HG02678 (cell line): ENCODE data around the gene PKD1L1.
"Not testable (repeated sequence)": the region's sequence is repeated elsewhere in the genome, so short reads cannot be mapped to it uniquely, and the experiment has no call there.

Experiments
- ATAC-seq: cut with Tn5 transposase; IDR thresholded peaks from one replicate; pipeline ENCODE4 v1.9.1; 2021; ENCODE audit warnings: mild to moderate bottlenecking, moderate library complexity; ENCODE audit not compliant: unreplicated experiment

The PKD1L1 gene

DNA sequence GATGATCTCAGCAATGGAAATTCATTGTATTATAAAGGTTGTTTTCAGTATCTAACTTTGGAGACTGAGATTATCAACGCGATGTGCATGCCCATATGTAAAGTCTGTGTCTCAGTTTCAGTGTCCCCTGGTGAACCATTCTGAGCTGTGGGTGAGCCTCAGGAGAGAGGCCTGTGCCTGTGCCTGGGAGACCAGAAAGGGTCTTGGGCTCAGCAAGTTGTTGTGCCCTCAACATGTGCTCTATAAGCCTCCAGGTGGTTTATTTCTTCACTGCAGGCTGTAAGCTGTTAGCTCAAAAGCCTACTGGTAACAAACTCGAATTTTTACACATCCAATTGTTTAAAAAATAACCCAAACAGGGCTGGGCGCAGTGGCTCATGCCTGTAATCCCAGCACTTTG lies 151.9 kb downstream of the PKD1L1 start:
- no peak for ATAC-seq

DNA sequence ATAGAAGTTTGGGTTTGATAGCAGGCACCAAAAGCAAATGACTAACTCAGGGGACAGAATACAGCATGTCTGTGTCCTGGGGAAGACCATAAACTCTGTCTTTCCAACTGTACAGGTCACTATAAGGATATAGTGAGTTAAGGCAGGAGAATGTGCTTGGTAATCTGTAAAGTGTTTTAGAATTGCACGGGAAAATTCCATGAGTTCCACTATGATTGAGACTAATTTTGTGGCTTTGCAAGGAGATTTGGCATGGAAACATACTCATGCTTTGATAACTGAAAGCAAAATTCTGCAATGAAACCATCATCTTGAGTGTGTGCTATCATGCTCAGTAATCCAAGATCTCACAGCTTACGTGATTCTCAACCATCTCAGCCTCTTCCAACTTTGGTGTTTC lies 152.6 kb downstream of the PKD1L1 start:
- ATAC-seq: no peak

DNA sequence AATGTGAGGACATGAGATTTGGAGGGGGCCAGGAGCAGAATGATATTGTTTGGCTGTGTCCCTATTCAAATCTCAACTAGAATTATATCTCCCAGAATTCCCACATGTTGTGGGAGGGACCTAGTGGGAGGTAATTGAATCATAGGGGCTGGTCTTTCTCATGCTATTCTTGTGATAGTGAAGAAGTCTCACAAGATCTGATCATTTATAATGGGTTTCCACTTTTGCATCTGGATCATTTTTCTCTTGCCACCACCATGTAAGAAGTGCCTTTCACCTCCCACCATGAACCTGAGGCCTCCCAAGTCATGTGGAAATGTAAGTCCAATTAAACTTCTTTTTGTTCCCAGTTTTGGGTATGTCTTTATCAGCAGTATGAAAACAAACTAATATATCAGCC lies 153.1 kb downstream of the PKD1L1 start:
- ATAC-seq: not testable (repeated sequence)

DNA sequence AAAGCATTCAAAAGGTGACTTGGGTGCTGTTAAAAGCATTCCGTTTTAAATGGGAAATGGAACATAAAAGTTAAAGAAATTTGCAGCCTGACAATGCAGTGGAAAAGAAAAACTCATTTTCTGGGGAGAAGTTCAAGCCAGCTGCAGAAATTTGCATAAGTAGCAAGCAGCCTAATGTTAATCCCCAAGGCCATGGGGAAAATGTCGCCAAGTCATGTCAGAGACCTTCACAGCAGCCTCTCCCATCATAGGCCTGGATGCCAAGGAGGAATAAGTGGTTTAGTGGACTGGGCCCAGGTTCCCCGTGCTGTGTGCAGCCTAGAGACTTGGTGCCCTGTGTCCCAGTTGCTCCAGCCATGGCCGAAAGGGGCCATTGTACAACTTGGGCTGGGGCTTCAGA lies 154.2 kb downstream of the PKD1L1 start:
- no peak for ATAC-seq

DNA sequence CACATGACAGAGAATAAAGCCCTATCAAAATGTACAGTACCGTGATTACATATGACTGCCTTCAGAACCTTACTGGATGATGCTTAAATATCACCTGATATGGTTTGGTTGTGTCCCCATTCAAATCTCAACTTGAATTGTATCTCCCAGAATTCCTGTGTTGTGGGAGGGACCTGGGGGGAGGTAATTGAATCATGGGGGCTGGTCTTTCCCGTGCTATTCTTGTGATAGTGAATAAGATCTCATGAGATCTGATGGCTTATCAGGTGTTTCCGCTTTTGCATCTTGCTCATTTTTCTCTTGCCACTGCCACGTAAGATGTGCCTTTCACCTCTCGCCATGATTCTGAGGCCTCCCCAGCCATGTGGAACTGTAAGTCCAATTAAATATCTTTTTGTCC lies 155.1 kb downstream of the PKD1L1 start:
- not testable (repeated sequence) for ATAC-seq

DNA sequence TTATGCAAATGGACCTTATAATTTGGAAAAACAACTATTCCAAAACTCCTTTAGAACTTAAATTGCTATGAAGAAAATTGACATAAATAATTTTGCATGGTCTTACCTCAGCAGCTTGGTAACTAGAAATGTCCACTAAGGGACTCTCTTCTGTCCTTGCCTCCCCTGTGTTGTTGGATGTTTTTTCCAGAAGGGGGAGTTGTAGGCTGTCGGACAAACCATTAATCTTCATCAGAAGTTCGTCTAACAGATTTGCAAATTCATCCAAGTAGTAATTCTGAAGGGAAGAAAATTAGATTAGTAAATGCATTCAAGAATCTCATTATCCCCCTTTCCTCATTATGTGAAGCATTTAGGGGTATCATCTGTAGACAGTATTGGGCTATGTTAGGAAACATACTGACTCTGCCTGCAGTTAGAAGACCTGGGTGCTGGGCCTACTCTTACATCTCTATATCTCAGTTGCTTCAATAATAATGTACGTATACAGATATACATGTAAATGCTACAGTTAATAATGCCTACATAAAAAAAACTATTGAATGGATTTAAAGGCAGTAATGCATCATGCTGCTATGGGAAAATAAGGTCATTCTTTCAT lies 155.6 kb downstream of the PKD1L1 start:
- no peak for ATAC-seq

DNA sequence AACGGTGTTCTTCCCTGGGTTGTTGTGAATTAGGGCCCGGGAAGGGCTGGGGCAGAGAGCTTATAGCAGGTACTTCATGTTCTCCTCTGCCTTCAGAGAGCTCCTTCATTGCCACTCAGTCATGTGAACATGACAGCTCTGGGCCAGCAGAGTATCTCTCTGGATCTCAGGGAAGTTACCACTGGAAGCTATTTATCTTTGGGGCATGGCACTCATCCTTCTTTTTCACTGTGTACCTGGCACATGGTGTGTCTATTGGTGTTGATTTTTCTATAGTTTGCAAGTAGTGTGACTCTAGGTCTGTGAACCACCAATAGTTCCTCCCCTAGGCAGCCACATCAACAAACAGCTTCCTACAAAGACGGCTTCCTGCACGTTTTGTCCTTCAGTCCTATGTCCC lies 156.6 kb downstream of the PKD1L1 start:
- ATAC-seq: no peak

DNA sequence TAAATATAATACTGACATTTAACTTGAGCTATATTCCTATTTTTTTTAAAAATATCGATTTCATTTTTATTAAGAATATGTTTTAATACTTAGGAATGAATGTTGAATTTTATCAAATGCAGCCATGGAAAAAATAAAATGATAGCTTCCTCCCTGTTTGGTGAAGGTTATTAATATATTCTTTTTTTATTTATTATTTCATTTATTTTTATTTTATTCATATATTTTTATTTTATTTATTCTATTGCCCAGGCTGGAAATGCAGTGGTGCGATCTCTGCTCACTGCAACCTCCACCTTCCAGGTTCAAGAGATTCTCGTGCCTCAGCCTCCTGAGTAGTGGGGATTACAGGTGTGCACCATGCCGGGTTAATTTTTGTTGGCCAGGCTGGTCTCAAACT lies 160.2 kb downstream of the PKD1L1 start:
- ATAC-seq: no peak

DNA sequence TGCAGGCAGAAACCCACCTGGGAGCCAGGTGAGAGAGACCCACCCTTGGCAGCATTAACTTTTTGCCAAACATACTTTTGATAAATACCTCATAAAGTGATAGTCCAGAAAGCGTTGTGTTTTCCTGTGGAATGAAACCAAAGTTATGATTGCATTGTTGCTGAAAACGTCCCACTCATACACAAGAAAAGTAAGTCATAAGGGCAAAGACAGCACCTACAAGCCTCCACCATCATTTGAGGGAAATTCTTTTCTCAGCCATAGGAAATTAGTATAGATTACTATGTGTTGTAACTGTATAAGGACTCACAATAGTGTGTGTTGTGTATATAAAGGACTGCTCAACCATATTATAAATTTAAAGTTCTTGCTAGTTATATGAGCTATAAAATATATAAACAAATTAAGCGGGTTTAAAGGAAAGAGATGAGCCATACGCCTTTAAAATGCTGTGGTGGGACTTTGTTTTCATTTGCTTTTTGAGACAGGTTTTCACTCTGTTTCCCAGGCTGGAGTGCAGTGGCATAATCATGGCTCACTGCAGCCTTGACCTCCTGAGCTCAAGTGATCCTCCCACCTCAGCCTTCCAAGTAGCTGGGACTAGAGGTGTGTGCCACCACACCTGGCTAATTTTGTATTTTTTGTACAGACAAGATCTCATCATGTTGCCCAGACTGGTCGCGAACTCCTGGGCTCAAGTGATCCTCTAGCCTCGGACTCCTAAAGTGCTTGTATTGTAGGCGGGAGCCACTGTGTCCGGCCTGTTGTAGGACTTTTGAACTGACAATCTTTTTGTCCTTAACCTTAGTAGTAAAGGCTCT lies 160.8 kb downstream of the PKD1L1 start:
- no peak for ATAC-seq

DNA sequence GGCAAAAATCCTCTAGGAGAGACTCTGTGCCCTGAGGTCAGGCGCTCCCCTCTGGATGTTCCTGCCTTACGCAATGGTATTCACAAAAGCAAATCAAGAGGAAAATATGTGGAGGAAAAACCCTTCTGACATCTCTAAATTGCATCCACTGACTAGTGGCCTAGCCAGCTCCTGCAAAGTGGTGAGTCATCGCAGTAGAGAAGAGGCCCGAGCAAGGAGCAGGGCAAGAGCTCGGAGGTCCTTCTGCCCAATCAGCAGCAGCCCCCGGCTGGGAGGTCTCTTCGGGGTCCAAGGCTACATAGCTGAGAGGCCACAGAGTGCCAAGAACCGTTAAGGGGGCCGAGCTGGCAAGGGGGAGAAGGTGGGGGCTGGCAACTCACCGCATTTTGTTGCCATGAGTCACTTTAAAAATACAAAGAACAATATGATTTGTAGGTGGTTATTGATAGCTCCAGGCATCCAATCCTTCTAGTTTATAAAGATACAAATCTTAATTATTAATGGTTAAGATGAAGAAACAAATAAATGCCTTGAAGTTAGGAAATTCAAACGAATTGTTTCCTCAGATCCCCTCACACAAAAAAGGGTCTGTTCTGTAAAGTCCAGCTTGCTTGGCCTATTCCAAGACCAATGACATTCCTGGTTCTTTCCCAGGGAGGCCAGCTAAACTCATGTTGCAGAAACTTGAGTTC lies 161.6 kb downstream of the PKD1L1 start:
- ATAC-seq: no peak

DNA sequence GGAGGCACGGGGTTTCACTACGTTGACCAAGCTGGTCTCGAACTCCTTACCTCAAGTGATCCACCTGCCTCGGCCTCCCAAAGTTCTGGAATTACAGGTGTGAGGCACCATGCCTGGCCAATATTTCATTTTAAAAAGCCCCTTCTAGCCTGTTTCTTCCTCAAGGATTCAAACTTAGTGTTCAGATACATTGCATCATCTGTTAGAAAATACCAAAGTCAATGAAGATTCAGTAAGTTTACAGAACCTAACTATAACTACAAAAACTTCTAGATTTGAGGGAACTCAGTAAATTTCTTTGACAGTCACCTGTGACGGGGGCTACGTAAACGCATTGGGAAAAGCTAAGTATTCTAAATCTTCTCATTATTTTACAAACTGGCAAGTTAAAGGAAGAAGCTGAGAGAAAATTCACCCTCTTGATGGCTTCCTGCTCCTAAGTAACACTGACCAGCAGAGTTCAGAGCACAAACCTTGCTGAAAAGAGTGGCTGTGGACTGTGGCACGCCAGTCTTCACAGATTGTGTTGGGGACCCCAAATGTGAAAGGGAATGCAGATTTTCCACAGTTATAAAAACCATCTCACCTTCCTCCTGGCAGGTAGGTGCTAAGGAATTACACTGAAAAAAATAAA lies 162.2 kb downstream of the PKD1L1 start:
- ATAC-seq: no peak

DNA sequence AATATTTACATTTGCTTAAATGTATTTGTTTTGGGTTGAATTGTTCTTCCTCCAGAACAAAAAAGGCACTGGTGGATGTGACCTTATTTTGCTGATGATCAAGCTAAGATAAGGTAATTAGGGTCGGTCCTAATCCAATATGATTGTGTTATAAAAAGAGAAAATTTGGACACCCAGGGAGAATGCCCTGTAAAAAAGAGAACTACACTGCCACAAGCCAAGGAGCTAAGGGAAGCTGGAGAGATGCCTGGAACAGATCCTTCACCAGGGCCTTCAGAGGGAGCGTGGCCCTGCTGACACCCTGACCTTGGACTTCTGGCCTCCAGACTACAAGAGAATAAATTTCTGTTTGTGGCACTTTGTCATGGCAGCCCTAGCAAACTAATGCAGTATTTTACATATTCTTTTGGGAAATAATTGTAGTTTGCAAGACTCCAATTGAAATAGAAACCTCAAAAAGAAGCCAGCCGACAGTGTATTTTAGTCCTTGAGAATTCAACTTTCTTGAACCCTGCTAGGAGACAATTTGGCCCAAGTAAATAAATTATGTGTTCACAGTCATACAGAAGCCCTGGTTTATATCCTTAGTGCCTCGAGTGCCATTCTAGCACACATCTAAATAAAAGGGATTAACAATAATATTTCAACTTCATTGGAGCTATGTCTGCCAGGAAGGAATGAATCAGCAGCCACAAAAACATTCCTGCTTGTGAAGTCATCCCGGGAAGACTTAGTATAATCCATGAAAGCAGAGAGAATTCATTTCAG lies 164.6 kb downstream of the PKD1L1 start:
- ATAC-seq: no peak

DNA sequence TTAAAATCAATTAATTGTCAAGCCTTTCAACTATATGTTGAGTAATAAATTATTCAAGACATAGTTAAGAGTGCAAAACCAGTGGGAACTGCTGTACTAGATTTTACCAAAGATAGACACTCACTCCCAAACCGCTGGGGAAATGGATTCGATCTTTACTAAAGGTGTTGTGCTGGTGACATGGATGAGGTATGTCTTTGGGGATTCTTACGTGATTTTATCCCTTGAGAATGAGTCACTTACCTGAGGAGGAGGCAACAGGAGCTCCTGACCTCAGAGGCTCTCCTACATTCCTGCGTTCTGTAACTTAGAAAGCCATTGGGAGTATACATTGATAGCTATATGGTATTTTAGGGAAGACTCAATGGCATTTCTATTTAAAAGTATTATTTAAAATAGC lies 165.5 kb downstream of the PKD1L1 start:
- no peak for ATAC-seq

DNA sequence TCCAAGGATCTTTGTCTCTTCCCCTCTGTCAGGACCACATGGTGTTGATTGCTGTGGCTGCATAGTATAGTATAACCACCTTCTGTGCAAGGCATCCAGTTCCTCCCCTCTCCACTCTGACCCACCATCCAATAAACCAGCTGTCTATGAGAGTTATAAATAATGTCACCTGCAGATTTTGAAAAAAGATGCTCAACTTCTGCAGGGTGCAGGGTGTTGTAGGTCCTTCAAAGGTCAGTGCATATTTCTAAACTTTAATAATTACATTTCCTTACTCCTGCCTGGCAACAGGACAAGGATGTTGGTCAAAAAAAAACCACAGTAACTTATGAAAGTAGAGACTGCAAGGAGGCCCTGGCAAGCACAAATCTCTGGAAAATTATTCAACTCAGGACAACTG lies 166.2 kb downstream of the PKD1L1 start:
- ATAC-seq: no peak

DNA sequence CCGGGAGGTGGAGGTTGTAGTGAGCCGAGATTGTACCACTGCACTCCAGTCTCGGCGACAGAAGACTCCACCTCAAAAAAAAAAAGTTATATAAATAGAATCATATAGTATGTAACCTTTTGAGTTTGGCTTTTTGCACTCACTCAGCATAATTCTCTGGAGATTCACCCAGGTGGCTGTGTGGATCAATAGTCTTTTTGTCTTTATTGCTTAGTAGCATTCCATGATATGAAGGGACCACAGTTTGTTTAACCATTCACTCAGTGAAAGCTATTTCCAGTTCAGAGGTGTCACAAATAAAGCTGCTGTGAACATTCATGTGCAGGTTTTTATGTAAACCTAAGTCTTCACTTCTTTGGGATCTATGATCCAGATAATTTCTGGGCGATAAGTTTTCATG lies 167.7 kb downstream of the PKD1L1 start:
- no peak for ATAC-seq

DNA sequence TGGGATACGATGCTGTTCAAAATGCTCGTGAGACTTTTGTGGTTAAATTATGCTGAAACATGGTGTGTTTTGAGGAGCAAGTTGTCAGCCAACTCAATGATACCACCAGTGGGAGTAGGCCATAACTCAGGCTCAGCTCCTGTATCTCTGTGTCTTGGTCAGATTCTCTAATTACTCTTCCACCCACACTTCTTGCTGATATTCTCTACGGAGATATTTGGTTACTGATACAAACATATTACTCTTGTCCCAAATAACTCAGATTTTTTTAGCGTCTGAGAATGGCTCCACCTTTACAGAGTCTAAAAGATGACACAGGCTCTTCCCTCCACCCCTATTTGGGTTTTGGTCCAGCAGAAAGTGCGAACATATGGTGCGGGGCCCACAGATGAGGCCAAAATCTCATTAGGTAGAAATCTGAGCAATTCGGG lies 168.9 kb downstream of the PKD1L1 start:
- ATAC-seq: no peak

DNA sequence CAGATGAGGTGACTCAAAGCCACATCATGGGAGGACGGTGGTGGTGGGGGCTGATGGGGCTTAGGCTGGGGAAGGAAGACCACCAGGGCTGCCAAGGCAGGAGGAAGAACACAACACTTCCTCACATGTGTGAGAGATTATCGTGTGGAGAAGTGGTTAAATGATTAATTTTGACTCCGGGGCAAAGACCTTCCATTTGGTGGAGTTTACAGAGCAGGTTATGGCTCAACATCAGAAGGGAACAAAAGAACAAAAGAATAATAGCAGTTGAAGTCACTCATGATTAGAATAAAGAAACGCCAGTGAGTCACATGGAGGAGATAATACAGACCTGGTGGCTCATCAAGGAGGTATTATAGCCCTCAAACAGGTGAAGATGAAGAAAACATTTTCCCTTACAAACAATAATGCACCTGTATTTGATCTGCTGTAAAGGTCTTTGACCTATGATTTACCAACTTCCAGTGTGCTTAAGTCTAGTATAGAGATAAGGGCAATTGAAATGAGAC lies 170.1 kb downstream of the PKD1L1 start:
- ATAC-seq: no peak

DNA sequence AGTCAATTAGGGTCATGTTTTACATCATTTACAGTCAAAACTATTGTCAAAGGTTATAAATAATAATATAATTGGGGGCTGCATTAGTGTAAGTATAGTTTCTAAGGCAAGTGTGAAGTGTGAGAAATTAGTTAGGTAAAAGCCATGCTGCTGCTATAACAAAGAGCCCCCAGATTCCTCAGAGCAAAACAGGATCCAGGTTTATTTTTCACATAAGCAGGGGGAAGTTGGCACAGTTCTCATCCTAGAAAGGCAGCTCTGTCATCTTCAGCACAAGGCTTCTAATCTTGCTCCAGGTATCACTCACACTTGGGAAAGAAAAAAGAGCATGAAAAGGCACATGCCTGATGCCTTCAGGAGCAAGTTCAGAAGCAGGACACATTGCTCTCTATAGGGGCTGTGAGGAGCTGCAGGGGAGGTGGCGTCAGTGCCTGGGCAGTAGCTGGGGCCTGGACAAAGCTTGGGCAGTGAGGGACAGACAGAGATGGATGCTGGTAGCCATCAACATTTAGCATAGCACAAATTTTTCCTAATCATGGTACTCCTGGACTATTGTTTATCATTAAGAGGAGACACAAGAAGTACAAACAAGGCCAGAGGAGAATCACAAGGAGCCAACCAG lies 170.6 kb downstream of the PKD1L1 start:
- no peak for ATAC-seq

DNA sequence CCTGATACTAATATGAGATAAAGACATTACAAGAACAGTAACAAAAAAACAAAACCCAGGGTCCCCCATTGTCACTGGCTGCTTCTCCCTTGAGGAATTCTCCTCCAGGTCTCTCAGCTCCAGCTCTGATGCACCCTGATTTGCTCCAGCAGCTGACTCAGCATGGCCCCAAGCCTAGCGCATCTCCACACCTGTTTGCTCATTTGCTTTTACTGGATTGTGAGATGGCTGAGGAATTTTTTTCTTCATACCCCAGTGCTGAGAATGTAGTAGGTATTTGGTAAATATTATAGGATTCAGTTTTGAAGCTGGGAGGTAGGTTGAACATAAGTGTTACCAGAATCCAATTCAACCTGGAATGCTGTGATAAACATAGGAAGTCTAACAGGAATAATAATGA lies 171.9 kb downstream of the PKD1L1 start:
- ATAC-seq: no peak

DNA sequence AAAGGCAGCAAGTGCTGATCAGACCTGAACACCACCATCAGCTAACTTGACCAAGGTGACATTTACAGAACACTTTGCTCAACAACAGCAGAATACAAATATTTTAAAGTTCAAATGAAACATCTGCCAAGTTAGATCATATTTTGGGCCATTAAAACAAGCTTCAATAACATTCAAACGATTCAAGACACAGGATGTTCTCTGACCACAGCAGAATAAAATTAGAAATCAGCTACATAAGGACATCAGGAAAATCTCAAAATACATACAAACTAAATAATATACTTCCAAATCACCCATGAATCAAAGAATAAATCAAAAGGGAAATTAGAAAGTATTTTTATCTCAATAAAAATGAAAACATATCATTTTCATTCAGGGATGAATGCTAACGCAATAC lies 173.0 kb downstream of the PKD1L1 start:
- ATAC-seq: no peak
